ENCODE data around the gene FFAR3.

DNA sequence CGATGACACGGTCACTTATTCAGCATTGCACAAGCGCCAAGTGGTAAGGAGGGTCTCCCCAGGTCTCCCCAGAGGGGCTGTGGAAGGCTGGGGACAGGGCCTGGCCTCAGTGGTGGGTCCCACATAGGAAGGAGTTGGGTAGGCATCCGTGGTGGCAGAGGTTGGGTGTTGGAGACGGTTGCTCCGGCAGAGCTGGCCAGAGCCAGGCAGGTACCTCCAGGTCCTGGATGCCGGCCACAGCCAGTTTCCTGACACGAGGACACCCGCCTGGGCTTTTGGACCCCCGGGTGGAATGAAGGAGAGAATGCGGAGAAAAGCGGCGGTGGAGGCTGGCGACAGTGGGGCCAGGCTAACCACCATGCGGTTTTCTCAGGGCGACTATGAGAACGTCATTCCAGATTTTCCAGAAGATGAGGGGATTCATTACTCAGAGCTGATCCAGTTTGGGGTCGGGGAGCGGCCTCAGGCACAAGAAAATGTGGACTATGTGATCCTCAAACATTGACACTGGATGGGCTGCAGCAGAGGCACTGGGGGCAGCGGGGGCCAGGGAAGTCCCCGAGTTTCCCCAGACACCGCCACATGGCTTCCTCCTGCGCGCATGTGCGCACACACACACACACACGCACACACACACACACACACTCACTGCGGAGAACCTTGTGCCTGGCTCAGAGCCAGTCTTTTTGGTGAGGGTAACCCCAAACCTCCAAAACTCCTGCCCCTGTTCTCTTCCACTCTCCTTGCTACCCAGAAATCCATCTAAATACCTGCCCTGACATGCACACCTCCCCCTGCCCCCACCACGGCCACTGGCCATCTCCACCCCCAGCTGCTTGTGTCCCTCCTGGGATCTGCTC is 11.8 kb upstream of the FFAR3 start:
- TF ChIP-seq POLR2A (IDR thresholded peaks at IDR 0.05) (no peak), EP300 (IDR thresholded peaks at IDR 0.05) (no peak), POLR2AphosphoS5 (IDR thresholded peaks at IDR 0.05) (no peak)

Measured in suprapubic skin (tissue), 4 donors.